GM19023 (cell line): Measurements from ENCODE around the gene ATP9A.
"Not testable (repeated sequence)": the region's sequence is repeated elsewhere in the genome, so short reads cannot be mapped to it uniquely, and the experiment has no call there.

Source experiments
- ATAC-seq: cut with Tn5 transposase; IDR thresholded peaks from one replicate; pipeline ENCODE4 v1.9.1; 2021; ENCODE audit warnings: mild to moderate bottlenecking, moderate library complexity; ENCODE audit not compliant: unreplicated experiment

Gene ATP9A

DNA sequence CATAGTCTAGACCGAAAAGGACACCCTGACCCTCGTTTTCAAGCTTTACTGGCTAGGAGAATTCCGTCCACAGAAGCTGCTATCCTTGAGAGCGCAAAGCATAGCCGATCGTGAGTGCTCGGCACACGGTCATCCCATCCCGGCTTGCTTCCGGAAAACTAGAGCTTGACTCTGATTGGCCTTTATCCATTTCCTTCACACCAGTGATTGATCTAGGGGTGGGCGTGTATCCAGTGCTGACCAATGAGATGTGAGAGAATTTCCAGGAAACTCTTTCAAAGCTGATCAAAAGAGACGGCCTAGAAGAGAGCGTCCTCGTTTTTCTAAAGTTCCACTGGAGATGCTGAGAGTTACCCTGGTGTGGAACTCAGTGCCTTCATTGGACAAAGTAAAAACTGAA is 184.7 kb downstream of the ATP9A start:
- no peak for ATAC-seq

DNA sequence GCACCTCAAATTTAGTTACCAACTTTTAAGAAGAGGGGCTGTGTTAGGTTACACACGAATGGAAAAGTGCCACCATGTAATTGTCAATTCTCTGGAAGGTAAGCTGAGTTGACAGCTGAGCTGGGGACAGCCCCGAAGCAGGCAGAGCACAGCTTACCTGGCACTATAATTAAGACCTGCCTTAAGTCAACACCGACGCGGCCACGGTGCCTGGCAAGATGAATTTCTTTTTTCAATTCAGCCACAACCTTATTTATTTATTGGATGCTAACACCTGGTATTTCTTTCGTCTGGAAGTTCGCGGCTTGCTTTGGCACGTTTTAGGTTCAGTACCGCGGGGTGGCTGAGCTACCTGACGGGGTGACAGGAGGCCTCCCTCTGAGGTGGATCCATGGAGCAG is 185.1 kb downstream of the ATP9A start:
- ATAC-seq = no peak

DNA sequence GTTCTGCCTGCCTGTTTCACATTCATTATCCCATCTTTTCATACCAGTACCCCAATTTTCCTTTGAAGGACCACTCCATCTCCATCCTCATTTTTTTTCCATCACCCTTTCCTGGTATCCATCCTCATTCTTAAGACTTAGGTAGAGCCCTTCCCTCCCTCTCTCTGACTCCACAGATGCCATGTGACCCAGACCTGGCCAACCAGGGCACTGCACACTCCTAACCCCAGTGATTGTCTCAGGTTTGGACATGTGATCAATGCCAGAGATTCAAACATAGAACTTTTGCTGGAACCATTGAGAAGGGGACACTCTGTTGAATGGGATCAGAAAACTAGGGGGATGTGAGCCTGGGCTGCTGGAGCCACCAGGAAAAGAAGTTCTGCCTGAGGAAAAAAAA is 186.6 kb downstream of the ATP9A start:
- no peak for ATAC-seq

DNA sequence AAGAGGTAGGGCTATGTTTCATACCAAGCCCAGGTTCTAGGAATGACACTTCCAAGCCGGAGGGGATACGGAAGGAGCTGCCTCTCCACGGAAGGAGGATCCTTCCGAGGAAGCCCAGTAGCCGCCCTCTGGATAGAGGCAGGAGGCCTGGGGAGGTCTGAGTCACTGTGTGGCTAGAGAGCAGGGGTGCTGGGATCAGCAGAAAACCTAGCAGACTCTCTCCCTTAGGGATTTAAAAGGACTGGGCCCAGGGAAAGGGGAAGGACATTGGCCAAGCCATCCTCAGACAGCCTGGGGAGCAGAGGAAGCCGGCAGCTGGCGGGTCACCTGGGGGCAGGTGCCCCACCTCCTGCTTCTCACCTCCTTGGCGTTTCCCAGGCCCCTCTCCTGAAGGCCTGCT is 189.1 kb downstream of the ATP9A start:
- no peak for ATAC-seq

DNA sequence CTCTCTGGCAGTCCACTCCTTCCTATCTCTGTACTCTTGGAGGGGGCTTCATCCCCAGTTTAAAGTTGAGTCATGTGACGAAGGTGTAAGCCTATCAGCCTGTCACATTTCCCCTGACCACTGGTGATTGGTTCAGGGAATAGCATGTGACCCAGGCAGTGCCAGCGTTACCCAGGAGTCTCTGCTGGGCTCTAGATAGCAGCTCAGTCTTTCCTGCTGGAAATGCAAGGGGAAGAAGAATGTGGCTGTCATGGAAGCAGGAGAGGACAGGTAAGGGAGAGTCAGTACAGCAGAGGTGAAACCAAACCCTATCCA is 190.1 kb downstream of the ATP9A start:
- no peak for ATAC-seq

DNA sequence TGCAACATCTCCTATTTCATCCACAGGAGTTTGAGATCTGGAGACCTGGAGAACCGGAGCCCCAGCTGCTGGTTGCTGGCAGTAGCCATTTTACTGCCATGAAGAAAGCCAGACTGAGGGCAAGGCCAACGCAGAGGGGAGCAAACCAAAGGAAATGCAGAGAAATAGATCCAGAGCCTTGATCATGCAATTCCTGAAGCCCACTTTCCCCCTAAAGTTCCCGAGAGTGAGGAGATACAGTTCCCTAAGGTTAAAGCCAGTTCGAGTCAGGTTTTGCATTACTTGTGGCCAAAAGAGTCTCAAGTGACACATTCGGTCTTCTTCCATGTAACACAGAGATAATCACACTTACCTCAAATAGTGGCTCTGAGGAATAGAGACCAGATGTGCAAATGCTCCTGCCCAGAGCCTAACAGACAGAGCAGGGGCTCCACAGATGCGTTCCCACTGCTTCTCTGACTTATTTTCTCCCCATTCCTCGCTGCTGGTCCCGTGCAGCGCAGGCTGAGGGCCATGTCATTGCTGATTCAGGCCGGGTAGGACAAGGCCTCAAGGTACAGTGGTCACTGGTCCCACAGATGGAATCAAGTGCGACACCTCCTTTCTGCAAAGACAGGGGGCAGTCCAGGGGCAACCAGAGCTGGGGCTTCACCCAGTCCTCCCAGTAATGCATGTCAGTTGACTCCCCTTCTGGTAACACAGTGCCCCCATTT is 190.6 kb downstream of the ATP9A start:
- no peak for ATAC-seq

DNA sequence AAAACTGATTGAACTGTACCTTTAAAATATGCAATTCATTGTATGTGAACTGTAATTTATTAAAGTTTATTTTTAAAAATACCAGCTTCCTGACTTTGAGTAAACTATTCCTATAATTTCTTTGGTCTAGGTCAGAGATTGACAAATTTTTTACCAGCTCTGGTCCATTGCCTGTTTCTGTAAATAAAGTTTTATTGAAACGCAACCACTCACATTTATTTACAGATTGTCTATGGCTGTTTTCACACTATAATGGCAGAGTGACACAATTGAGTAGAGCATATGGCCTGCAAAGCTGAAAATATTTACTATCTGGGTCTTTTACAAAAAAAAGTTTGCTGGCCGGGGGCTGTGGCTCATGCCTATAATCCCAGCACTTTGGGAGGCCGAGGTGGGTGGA is 192.7 kb downstream of the ATP9A start:
- ATAC-seq = no peak

DNA sequence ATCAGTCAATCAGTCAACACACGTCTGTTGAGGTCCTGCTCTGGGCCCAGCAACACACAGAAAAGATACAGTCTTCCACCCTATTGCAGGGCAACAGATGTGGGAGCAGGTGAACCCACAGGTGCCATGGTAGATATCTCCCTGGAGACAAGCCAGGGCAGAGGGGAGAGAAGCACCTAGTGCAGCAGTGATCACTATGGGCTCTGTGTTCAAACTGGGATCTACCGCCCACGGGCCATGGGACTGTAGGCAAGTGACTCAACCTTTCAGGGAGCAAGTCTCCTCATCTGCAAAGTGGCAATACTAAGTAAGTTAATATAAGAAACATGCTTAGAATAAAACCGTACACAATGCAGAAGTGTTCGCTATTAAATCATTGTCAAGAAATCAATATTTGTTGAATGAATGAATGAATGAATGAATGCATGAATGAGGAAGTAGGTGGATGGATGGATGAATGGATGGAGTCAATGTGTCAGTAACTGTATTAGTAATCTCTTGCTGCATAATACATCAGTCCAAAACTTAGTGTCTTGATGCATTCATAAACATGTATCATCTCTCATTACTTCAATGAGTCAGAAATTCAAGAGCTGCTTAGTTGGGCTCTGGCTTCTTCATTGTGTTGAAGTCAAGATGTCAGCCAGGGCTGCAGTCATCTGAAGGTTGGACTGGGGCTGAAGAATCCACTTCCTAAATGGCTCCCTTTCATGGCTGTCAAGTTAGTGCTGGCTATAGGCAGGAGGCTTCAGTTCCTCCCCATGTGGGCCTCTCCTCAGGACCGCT is 193.7 kb downstream of the ATP9A start:
- ATAC-seq = no peak

DNA sequence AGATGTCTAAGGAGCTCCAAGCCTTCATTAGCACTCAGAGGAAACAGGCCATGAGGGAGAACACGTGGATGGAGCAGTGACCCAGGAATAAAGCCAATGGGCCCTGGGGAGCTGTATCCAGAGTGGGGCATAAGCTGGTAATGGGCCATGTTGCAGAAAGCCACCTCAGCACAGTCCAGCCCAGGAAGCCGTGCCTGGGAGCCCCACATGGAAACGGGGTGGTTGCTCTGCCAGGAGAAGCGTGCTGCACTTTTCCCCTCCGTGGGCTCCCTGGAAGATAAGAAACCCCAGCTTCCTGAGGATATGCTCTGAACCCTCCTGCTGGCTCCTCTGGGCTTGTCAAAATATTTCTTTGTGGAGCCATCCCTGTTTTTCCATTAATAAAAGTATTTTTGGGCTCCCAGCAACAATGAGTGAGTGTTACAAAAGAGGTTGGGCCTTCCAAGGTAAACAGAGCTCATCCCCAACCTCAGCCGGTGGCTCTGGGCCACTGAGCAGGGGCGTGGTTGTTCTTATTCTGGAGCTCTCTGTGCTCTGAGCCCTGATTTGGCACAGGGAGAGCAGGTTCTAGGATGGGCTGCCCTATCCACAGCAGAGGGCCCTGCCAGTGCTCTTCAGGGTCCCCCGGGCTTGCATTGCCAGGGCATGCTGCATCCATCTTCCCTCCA is 194.5 kb downstream of the ATP9A start:
- no peak for ATAC-seq

DNA sequence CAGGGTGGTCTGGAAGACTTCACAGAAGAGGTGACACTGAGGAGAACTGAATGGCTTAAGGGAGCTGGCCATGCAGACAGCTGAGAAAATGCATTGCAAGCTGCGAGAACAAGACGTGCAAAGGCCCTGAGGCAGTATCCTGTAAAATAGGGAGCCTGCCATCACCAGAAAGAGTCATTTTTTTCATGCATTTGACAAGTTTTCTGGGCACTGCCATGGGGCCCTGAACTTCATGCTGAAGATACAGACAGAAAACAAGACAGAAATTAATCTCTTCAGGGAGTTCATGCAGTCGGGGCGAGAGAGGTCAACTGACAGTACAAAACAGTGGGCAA is 196.8 kb downstream of the ATP9A start:
- no peak for ATAC-seq

DNA sequence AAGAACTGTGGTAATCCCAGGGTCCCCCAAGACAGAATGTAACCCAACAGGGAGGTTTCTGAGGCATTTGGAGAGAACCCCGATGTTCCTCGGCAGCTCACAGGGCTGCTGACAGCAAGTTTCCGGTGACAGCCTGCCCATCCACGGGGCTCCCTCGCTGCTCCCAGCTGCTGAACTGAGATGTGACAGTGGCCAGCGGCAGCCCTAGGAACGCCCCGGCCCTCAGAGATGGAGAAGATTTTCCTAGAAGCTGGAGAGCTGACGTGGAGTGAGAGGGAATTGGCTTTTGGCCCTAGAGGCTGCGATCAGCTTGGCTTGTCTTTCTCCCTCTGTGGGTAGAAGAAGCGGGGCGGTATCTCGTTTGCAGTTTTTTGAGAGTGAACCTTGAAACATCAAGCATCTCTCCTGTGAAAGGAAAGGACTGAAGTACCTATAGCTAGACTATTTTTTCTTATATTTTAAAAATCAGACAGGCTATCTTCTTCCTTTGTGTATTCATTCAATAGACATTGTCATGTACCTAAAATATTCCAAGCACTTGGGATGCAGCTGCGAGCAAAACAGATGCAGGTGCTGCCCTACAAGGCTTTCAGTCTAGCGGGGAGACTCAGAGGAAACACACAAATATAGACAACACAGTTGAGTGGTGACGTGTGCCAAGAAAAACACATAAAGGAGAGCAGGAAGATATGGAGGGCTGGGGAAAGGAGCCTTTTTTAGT is 197.3 kb downstream of the ATP9A start:
- no peak for ATAC-seq

DNA sequence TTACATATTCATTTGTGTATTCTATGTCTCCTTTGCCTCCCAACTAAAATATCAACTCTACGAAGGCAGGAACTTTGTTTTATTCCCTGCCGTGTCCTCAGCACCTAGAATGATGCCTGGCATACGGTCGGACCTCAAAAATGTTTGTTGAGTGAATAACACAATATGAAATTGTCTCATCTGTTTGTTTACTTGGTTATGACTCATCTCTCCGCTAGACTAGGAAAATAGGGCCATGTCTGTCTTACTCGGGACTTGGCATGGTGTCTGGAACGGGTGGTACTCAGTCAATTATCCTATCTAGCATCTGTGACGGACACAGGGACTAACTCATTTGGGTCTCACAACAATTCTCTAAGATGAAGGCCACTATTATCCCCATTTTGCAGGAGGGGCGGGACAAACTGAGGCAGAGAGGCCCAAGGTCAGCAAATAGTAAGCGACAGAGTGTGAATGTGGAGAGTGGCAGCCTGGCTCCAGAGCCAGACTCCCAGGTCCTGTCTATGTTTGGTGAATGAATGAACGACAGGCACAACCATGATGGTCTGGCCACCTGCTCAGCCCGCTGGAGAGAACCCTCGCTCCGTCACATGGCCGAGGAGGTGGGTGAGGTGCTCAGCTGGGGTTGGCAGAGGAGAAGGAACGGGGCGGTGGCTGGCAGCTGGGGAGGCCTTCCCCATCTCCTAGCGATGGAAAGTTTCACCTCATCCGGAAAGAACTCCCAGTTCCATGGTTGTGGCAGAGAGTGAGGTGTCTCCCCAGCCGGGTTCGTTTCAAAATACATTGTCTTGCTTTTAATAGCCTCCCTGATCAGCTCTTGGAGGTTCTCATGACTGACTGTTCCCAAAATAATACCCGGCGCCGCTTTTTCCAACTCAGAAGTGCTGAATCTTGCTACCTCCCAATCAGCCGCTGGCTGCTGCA is 198.1 kb downstream of the ATP9A start:
- ATAC-seq = no peak

DNA sequence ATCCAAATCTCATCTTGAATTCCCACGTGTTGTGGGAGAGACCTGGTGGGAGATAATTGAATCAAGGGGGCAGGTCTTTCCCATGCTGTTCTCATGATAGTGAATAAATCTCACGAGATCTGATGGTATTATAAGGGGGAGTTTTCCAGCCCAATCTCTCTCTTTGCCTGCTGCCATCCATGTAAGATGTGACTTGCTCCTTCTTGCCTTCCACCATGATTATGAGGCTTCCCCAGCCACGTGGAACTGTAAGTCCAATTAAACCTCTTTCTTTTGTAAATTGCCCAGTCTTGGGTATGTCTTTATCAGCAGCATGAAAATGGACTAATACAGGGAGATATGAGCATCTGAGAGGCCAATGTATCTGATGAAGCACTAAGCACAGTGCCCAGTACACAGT is 199.7 kb downstream of the ATP9A start:
- not testable (repeated sequence) for ATAC-seq

DNA sequence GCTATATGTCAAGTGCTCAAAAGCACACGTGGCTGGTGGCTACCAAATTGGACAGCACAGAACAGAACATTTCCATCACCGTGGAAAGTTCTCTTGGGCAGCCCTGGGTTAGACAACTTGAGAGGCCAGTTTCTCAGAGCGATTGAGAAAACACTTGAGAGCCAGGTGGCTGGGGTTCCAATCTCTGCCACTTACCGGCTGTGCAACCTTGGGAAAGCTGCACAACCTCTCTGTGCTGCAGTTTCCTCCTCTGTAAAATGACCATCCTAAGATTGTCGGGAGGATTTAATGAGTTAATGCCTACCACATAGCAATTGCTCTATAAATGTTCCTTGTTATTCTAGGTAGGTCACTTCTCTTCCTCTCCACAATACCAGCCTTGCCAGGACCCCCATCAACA is 200.6 kb downstream of the ATP9A start:
- no peak for ATAC-seq

DNA sequence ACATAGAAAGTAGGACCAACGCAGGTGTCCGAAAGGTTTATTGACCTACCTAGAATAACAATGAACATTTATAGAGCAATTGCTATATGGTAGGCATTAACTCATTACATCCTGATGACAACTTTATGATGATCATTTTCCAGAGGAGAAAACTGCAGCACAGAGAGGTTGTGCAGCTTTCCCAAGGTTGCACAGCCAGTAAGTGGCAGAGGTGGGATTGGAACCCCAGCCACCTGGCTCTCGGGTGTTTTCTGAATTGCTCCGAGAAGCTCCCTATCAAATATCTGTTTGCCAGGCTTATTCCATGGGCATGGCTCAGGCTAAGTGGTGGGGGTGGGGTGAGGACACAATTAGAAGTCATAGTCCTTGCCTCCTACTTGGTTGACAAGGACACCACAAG is 201.6 kb downstream of the ATP9A start:
- ATAC-seq = no peak

DNA sequence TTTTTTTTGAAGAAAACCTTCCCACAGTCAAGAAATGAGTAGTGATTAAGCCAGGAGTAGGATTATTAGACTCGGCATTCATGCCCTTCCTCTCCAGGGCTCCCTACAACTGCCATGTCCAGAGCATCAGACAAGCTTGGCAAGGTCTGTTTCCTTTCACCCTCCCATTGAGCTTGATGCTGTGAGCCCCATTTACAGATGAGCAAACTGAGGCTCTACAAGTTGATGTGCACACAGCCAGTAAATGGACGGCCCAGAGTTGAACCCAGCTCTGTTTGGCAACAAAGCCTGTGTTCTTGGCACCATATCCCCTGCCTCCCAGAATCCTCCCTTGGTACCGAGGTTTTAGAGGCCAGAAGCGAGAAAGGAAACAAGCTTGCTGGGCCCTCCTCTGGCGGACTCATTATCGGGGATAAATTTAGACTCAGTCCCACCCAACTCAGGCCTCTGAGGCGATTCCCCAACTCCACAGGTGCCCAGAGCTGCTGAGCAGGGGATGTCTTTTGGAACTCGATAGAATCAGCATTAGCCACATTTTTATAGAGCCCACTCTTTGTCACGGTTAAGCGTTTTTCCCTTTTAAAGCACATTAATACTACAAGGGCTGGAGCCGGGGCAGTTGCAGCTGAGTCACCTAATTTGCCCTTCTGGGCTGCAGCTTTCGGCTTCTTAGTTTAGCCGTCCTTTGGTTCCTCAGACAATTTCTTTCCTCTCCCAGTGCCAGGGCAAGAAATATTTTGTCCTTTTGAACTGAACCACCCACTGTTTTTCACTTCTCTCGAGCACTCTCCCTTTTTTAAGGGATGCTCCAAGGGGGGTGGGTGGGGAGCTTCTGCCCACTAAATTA is 202.7 kb downstream of the ATP9A start:
- no peak for ATAC-seq

DNA sequence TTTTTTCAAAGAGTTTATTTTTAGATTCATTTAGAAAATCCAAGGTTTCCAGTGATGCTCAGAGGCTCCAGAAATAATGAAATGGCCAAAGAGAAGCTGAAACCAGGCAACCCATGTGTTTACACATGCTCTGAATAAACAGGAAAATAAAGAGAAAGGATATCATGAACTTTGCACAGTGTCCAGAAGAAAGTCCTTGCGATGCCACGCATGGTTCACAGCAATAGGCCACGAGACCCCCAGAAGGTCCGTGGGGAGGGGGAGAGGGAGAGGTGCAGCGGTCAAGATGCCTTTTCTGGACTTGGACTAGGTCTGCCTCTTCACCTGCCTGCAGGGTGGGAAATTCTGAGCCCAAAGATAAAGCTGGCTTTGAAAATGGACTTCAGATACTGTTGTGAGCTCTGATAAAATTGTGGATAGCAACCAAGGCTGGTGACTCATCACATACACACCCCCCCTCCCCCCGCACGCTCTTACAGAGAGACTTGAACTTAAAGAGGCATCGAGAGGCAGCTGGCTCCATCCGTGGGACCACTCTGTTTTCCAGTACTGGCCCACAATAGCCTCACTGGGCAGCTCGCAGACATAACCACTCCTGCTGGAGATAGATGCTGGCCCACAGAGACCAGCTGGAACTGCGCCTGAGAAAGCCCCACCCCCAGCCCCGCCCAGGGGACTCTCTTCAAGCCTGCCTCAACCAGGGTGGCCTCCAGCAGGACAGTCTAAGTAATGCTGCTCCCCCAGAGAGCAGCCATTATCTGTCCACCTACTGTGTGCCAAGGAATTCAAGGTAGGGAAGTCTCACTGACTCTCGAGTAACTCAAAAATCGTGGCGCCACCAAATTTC is 204.5 kb downstream of the ATP9A start:
- no peak for ATAC-seq

DNA sequence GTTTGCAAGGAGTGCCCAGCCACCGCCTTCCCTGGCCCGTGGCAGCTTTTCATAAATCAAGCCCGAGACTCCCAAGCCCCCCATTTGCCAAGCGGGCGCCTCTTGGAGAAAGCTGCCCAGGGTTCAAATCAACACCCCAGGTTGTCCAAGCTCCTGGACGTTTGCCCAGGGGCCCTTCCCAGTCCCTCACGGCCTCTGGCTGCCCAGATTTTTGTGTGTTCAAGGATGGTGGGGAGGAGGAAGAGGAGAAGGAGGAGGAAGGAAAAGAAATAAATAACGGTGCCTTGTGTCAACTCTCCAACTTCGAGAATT is 205.1 kb downstream of the ATP9A start:
- ATAC-seq = no peak
